Kasumi-1 (cell line): ENCODE measurements around the gene TSSC4.

Experiments
- DNase-seq, 2 experiments: peaks; one replicate each; lab custom pipeline; 2025; lab: John Stamatoyannopoulos, UW

Gene TSSC4

GRCh38 chr11:2447951-2448650 lies 47.6 kb downstream of the TSSC4 start:
- DNase-seq = no peak

GRCh38 chr11:2448661-2449547 lies 48.4 kb downstream of the TSSC4 start:
- no peak for DNase-seq

GRCh38 chr11:2449548-2450320 lies 49.2 kb downstream of the TSSC4 start:
- DNase-seq = no peak

DNA sequence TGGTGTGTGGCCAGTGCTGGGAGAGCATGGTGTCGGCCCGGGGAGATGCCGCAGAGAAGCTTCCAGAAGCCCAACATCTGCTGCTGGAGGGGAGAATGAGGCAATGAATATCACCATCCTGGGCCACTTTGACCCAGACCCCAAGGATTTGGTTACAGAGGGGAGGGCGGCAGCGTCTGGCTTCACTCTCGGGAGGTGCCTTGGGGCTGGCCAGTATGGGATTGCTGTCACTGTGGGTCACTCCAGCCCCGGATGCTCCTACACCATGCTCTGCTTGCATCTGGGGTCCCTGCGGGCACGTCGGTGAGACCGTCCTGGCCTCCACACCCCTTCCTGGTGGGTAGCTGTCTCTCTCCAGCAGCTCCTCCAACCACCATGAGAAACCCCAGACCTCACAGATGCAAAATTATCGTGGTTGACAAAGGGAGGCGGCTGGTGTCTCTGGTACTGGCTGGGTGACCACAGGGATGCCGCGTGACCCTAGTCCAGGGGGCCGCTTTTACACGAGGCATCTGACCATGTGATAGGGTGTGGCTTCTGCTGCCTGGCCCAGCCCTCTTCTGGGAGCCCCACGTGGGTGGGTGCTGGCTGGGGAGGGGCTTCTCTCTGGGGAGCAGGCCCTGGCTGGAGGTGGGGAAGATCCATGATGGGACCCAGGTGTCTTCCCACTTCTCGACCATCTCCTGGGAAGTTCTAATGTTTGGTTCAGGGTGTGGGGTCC lies 49.9 kb downstream of the TSSC4 start:
- no peak for DNase-seq

DNA sequence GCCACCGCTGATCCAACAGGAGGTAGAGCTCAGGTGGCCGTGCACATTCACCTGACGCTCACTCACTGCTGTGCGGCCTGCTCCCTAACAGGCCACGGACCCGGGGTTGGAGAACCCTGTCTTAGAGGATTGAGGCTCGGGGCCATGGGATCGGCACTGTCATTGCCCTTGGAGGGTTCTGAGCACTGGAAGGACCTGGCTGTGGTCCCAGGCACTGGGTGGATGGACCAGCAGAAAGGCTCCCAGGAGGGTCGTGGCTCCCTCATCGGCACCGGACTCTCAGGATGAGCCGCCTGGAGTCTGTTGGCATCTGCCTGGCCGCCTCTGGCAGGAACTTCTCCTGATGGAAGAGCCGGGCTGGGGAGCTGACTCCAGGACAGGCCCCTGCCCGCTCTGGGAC lies 50.8 kb downstream of the TSSC4 start:
- DNase-seq = no peak

DNA sequence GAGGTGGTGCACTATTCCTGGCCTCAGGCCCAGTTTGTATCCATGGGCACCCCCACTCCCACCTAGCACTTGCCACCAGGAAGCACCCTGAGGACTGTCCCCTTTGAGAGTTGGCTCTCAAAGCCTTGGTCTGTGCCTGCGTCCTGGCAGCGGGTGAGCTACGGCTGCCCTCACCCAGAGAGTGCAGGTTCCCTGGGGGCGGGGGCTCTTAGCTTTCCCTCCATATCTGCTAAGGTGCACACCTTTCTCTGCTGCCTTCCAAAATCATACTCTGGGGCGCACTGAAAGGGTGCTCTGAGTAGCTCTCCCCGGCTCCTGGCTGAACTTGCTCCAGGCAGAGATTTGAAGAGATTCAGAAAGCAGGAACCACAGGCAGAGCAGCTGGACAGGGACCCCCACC lies 51.4 kb downstream of the TSSC4 start:
- no peak for DNase-seq

GRCh38 chr11:2452321-2453012 lies 51.9 kb downstream of the TSSC4 start:
- no peak for DNase-seq

DNA sequence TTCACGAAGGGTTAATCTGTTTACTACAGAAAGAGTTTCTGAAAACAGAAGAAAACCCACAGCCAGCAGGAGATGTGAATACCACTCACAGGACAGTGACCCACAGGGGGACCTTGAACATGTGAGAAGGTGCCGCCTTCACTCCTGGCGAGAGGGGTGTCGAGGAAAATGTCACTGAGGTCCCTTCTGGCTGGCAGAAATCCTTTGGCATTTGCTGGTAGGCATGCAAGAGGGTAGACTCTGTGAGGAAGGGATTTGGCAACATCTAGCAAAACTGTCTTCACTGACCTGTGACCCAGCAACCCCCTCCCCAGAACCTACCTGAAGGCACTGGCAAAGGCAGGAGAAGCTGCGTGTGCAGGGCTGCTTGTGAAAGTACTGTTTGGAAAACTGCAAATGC lies 52.9 kb downstream of the TSSC4 start:
- no peak for DNase-seq
